ENCODE measurements around the gene PRORP.

- TF ChIP-seq CTCF (IDR thresholded peaks at IDR 0.05) = no peak
- TF ChIP-seq POLR2A (IDR thresholded peaks at IDR 0.05) = no peak
These were observed 21.7 kb downstream of the PRORP start for GRCh38 chr14:35144029-35144428.
